DND-41 (cell line): ENCODE data around the gene MEGF11.

Experiments used
- ATAC-seq: fragments of 200-7000 bp; cut with Tn5 transposase; 3 replicates; pipeline ENCODE4 v1.9.1; 2021; ENCODE audit warnings: low read depth; ENCODE audit not compliant: insufficient read depth
- DNase-seq: peaks from one replicate; pipeline ENCODE4 v3.0.0-alpha.2; 2020
- H2AFZ ChIP-seq: 2 replicates; pipeline ENCODE4 v1.6.0; 2012; ENCODE audit warnings: low read depth, low read length
- H3K27ac ChIP-seq: 2 replicates; pipeline ENCODE4 v1.5.1; 2012; ENCODE audit warnings: low read length, inconsistent platforms
- H3K27me3 ChIP-seq: fragments of 200-600 bp; sonication (generic); 2 replicates; pipeline ENCODE4 v1.6.0; 2012; ENCODE audit warnings: low read length, mild to moderate bottlenecking, inconsistent platforms; ENCODE audit not compliant: insufficient read depth, poor library complexity
- H3K36me3 ChIP-seq: 2 replicates; pipeline ENCODE4 v1.5.1; 2012; ENCODE audit warnings: low read length, inconsistent platforms; ENCODE audit not compliant: insufficient read depth
- H3K4me1 ChIP-seq: 2 replicates; pipeline ENCODE4 v1.5.1; 2012; ENCODE audit warnings: mild to moderate bottlenecking, low read length; ENCODE audit not compliant: insufficient read depth
- H3K4me2 ChIP-seq: 2 replicates; pipeline ENCODE4 v1.6.0; 2012; ENCODE audit warnings: mild to moderate bottlenecking, moderate library complexity, low read length, inconsistent platforms; ENCODE audit not compliant: insufficient read depth
- H3K4me3 ChIP-seq, 2 experiments: fragments of 200-600 bp in 1 of 2; shearing (Covaris generic) in 1 of 2; 2 replicates each; pipeline ENCODE4 v1.5.1; 2012 to 2016; ENCODE audit warnings: inconsistent platforms in 2 of 2, low read length in 2 of 2, mild to moderate bottlenecking in 2 of 2, low read depth in 1 of 2, moderate library complexity in 1 of 2
- H3K79me2 ChIP-seq: 2 replicates; pipeline ENCODE4 v1.6.0; 2012; ENCODE audit warnings: low read length, inconsistent platforms; ENCODE audit not compliant: insufficient read depth
- H3K9ac ChIP-seq: 2 replicates; pipeline ENCODE4 v1.6.0; 2012; ENCODE audit warnings: low read depth, mild to moderate bottlenecking, inconsistent platforms, low read length, moderate library complexity
- H3K9me3 ChIP-seq: 2 replicates; pipeline ENCODE4 v1.5.1; 2012; ENCODE audit warnings: low read length, moderate library complexity, mild to moderate bottlenecking, inconsistent platforms; ENCODE audit not compliant: insufficient read depth, severe bottlenecking
- H4K20me1 ChIP-seq: 2 replicates; pipeline ENCODE4 v1.6.0; 2012; ENCODE audit warnings: low read length; ENCODE audit not compliant: insufficient read depth
- CTCF ChIP-seq: IDR thresholded peaks from 2 replicates; pipeline ENCODE4 v1.5.1; 2012; ENCODE audit warnings: borderline replicate concordance, low read length, moderate library complexity, mild to moderate bottlenecking; ENCODE audit not compliant: poor library complexity, severe bottlenecking; ENCODE audit errors: extremely low read depth
- EZH2 ChIP-seq: IDR thresholded peaks from 3 replicates; pipeline ENCODE4 v1.6.1; 2012; ENCODE audit warnings: borderline replicate concordance, low read depth, mild to moderate bottlenecking, moderate library complexity, low read length, inconsistent platforms; ENCODE audit not compliant: severe bottlenecking

MEGF11 gene

DNA sequence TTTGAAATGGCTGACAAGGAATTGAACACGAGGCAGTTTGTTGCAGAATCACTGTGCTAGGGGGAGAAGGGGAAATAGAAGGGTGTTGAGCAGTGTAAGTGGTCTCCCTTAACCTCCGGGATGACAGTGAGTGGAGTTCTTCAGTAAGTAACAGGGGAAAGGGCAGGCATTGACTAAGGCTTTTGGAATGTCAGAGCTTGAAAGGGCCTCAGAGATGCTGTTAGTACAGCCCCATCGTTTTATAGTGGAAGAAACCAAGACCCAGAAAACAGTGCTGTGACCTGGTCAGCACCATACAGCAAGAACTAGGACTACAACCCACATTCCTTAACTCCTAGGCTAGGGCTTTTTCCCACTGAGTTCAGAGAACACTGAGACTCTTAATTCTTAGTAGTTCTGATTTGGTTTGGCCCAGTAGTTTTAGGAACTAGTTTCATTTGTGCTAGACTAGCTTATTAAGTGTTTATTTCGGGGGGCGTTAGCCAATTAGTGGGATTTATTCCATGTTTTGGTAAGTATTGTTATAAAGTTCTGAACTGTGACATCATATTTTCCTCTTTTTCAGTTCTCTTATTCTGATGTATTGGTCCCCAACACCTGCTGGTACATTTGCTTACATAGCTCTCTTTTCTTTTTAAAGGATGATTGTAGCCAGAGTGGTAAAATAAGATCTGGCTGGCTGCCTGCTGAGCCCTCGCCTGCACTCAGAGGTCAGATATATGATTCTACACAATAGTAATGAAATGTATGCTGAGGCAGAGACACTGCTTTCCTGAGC is 350.1 kb downstream of the MEGF11 start:
- Histone ChIP-seq H3K4me2 (no peak overlapping the region), H2AFZ (no peak overlapping the region), H3K27ac (no peak overlapping the region), H3K36me3 (peaks cover 45% of the 10 kb centered on the region), H3K9me3 (no peaks in the 10 kb centered on the region), H3K79me2 (no peaks in the 10 kb centered on the region), H3K9ac (no peak overlapping the region), H3K4me3 (no peak overlapping the region), H4K20me1 (no peaks in the 10 kb centered on the region), H3K4me1 (no peaks in the 10 kb centered on the region), H3K27me3 (no peaks in the 10 kb centered on the region)
- ATAC-seq (no peak), DNase-seq (no peak)
- no peak for TF ChIP-seq CTCF
- no peak for TF ChIP-seq EZH2

GRCh38 chr15:65902373-65902772 is 351.2 kb downstream of the MEGF11 start:
- Histone ChIP-seq H3K27ac (no peak overlapping the region), H3K9ac (no peak overlapping the region), H3K4me3 (no peak overlapping the region), H2AFZ (no peak overlapping the region), H4K20me1 (no peaks in the 10 kb centered on the region), H3K4me1 (no peaks in the 10 kb centered on the region), H3K9me3 (no peaks in the 10 kb centered on the region), H3K4me2 (no peak overlapping the region), H3K79me2 (no peaks in the 10 kb centered on the region), H3K36me3 (peaks cover 52% of the 10 kb centered on the region), H3K27me3 (no peaks in the 10 kb centered on the region)
- DNase-seq (no peak), ATAC-seq (0 out of 3 replicates have a peak, but pooled peaks have one; percentile 35)
- no peak for TF ChIP-seq CTCF
- TF ChIP-seq EZH2, result no peak

DNA sequence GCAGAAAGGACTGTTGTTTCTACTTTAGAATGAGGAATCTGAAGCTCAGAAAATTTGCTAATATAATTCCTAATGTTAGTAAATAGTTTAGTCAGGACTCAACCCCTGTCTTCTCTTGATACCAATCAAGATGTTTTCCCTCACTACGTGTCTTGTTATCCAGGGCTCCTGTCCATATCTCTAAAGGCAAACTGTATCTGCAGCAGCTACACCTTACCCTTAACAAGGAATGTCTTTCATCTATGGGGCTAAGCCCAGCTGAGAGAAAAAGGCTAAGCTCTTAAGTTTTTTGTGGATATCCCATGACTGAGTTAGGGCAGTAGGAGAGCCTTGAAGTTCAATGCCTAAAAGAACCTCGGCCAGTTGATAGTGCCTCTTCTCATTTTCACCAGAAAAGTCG is 351.7 kb downstream of the MEGF11 start:
- Histone ChIP-seq H3K4me3 (no peak overlapping the region), H4K20me1 (no peaks in the 10 kb centered on the region), H3K9ac (no peak overlapping the region), H3K4me2 (no peak overlapping the region), H2AFZ (no peak overlapping the region), H3K27me3 (no peaks in the 10 kb centered on the region), H3K79me2 (no peaks in the 10 kb centered on the region), H3K27ac (no peak overlapping the region), H3K36me3 (peaks cover 51% of the 10 kb centered on the region), H3K4me1 (no peaks in the 10 kb centered on the region), H3K9me3 (no peaks in the 10 kb centered on the region)
- no peak for TF ChIP-seq CTCF
- TF ChIP-seq EZH2, result no peak
- ATAC-seq (no peak), DNase-seq (no peak)
